K562 (cell line): ENCODE measurements around the gene PRND. TPM values are rescaled to one million over a fixed set of nuclear protein-coding genes. Genes with fewer than 3 reads are reported as not detected.

Source experiments
- ATAC-seq: fragments of 200-7000 bp; cut with Tn5 transposase; 3 replicates; pipeline ENCODE4 v1.9.1; 2020; ENCODE audit warnings: moderate library complexity
- BruUV-seq: library from RNA; stranded (reverse); fragments of 400-500 nt; replicated peaks from 2 replicates; lab custom pipeline; 2021; lab: Mats Ljungman, UMichigan
- CTCF ChIA-PET: fragments of 300-600 bp; formaldehyde crosslinking; extraction: SDS; loops from one replicate; lab custom pipeline; 2021; ENCODE audit warnings: low intra/inter-chr PET ratio; lab: Yijun Ruan, JAX
- POLR2A ChIA-PET: fragments of 300-600, 350-650 bp; sonication (Branson Sonifier 250); formaldehyde crosslinking; extraction: SDS; loops from one replicate; lab custom pipeline; 2021; ENCODE audit warnings: antibody characterized with exemption, inconsistent platforms; lab: Yijun Ruan, JAX
- DNase-seq, 4 experiments: peaks; one replicate each; pipeline versions ENCODE4 v3.0.0 to v3.0.0-alpha.2; 2011 to 2018; ENCODE audit warnings: low spot score in 3 of 4, mixed read lengths in 3 of 4; ENCODE audit errors: extremely low read depth in 1 of 4
- FAIRE-seq: peaks from 2 replicates; lab custom pipeline; 2011; peaks lifted over from hg19 to GRCh38; lab: Jason Lieb, UNC
- H2AFZ ChIP-seq: 2 replicates; pipeline ENCODE4 v1.6.0; 2011; ENCODE audit warnings: low read depth, low read length, control low read depth, inconsistent platforms
- H3K27ac ChIP-seq: fragments of 200-600 bp; 3 replicates; pipeline ENCODE4 v1.8.0; 2011; ENCODE audit warnings: low read depth, mild to moderate bottlenecking, control low read depth, inconsistent platforms, low read length, moderate library complexity, mixed read lengths; ENCODE audit errors: extremely low read depth
- H3K27me3 ChIP-seq, 2 experiments: fragments of 300-600 bp in 1 of 2; 2 replicates in 1 of 2; 3 replicates in 1 of 2; pipeline versions ENCODE4 v1.6.0 to v1.8.0; 2011; ENCODE audit warnings: inconsistent platforms in 2 of 2, low read length in 2 of 2, mild to moderate bottlenecking in 1 of 2, mixed read lengths in 1 of 2, moderate library complexity in 1 of 2; ENCODE audit not compliant: control insufficient read depth in 2 of 2, insufficient read depth in 2 of 2
- H3K36me3 ChIP-seq: fragments of 300-600 bp; 3 replicates; pipeline ENCODE4 v1.8.0; 2011; ENCODE audit warnings: mild to moderate bottlenecking, low read length, inconsistent platforms; ENCODE audit not compliant: control insufficient read depth, insufficient read depth
- H3K4me1 ChIP-seq, 2 experiments: fragments of 200-600 bp in 1 of 2; replicated peaks in 1 of 2; 2 replicates in 1 of 2; 3 replicates in 1 of 2; pipeline versions ENCODE4 v1.5.1 to v1.8.0; 2011; ENCODE audit warnings: inconsistent platforms in 2 of 2, low read length in 2 of 2, mild to moderate bottlenecking in 1 of 2, mixed read lengths in 1 of 2, moderate library complexity in 1 of 2; ENCODE audit not compliant: control insufficient read depth in 2 of 2, insufficient read depth in 2 of 2
- H3K4me2 ChIP-seq: 2 replicates; pipeline ENCODE4 v1.6.1; 2011; ENCODE audit warnings: low read length, control low read depth, inconsistent platforms, mixed read lengths; ENCODE audit not compliant: insufficient read depth
- H3K4me3 ChIP-seq: fragments of 200-600 bp; sonication (generic), shearing (Covaris generic); 2 replicates; pipeline ENCODE4 v1.5.1; 2016; ENCODE audit warnings: control low read depth, inconsistent platforms
- H3K79me2 ChIP-seq: fragments of 200-600 bp; 3 replicates; pipeline ENCODE4 v1.8.0; 2011; ENCODE audit warnings: low read length, inconsistent platforms; ENCODE audit not compliant: control insufficient read depth, insufficient read depth
- H3K9ac ChIP-seq, 2 experiments: 2 replicates each; pipeline versions ENCODE4 v1.6.0 to v1.6.1; 2011; ENCODE audit warnings: low read depth in 2 of 2, low read length in 2 of 2, control low read depth in 1 of 2, inconsistent platforms in 1 of 2, mild to moderate bottlenecking in 1 of 2, mixed read lengths in 1 of 2; ENCODE audit not compliant: insufficient read depth in 1 of 2
- H3K9me1 ChIP-seq: one replicate; pipeline ENCODE4 v1.6.0; 2011; ENCODE audit warnings: inconsistent platforms, mild to moderate bottlenecking, low read length, moderate library complexity; ENCODE audit not compliant: control insufficient read depth, insufficient read depth
- H3K9me3 ChIP-seq: replicated peaks from 2 replicates; pipeline ENCODE4 v1.5.1; 2011; ENCODE audit warnings: low read depth, low read length, inconsistent platforms; ENCODE audit not compliant: control insufficient read depth, insufficient read depth
- H4K20me1 ChIP-seq: replicated peaks from 2 replicates; pipeline ENCODE4 v1.6.1; 2011; ENCODE audit warnings: low read length, inconsistent platforms, mixed read lengths; ENCODE audit not compliant: control insufficient read depth, insufficient read depth
- MAFG ChIP-seq: fragments of 450-650 bp; conservative IDR thresholded peaks from 2 replicates; pipeline ENCODE4 v1.6.1; 2016; ENCODE audit warnings: missing genetic modification characterization, missing compliant biosample characterization
- TCF15 ChIP-seq: fragments of 250-450 bp; sonication (Bioruptor Pico); IDR thresholded peaks from 2 replicates; pipeline ENCODE4 v1.8.0; 2022; ENCODE audit warnings: moderate library complexity, mild to moderate bottlenecking, inconsistent platforms
- TFE3 ChIP-seq: fragments of 450-650 bp; formaldehyde crosslinking; IDR thresholded peaks from 2 replicates; pipeline ENCODE4 v1.4.0; 2020; ENCODE audit warnings: mild to moderate bottlenecking, mixed read lengths
- ZBTB9 ChIP-seq: fragments of 450-650 bp; formaldehyde crosslinking; IDR thresholded peaks from 2 replicates; pipeline ENCODE4 v1.4.0; 2020; ENCODE audit warnings: mild to moderate bottlenecking, moderate library complexity
- ZSCAN29 ChIP-seq: fragments of 450-650 bp; IDR thresholded peaks from 2 replicates; pipeline ENCODE4 v1.6.1; 2017
- WGBS: fragments of 100-300 bp; shearing (Covaris generic); methylation state at CpG from one replicate; pipeline ENCODE4 v1.1.6; 2016; ENCODE audit warnings: low coverage, mixed read lengths; ENCODE audit not compliant: insufficient coverage; ENCODE audit errors: missing lambda C conversion rate; 5-methylcytosine and 5-hydroxymethylcytosine counted together
- in situ Hi-C: fragments of 300-500 bp; cut with MboI; formaldehyde crosslinking; loops from 4 replicates; pipeline ENCODE4 v1.15.0; 2018; ENCODE audit warnings: inconsistent platforms, mixed read lengths
- intact Hi-C: fragments of 100-400 bp; cut with micrococcal nuclease; formaldehyde crosslinking; loops from 2 replicates; pipeline ENCODE4 v1.14.2; 2022
- polyA plus RNA-seq, 8 experiments: library from polyadenylated mRNA; depleted of rRNA in 4 of 8; stranded (reverse) in 5 of 8; unstranded in 3 of 8; fragments of >200 nt; fragmentation: Nextera tagmentation in 2 of 8; fragmentation: Illumina TruSeq in 1 of 8; extraction: Ambion mirVana in 2 of 8; extraction: Trizol in 1 of 8; gene quantifications; 2 replicates each; pipeline versions ENCODE4 v1.2.1 to v1.2.3, GENCODE V29; 2011 to 2014; ENCODE audit warnings: inconsistent platforms in 1 of 8, missing spikeins in 1 of 8
- total RNA-seq, 7 experiments: library from RNA; depleted of rRNA in 6 of 7; stranded (reverse); fragments of >200 nt in 6 of 7; fragmentation: Illumina TruSeq in 2 of 7; extraction: Trizol in 2 of 7; gene quantifications; 2 replicates each; pipeline versions ENCODE4 v1.2.1 to v1.2.3, GENCODE V29; 2011 to 2021; ENCODE audit warnings: low replicate concordance in 1 of 7

Gene PRND
- total and polyA plus RNA-seq, 9 of the 15 experiments (the other 6 are each of a cell fraction or from before 2014, with no cell fraction given), result not detected

- Histone ChIP-seq H3K4me3 (no peak overlapping the region), H3K27me3 (peaks cover 0 to 10% of the 10 kb centered on the region in 2 experiments; a peak in 2 of 5 replicates), H3K9ac (no peak overlapping the region), H3K4me1 (peaks cover 6 to 9% of the 10 kb centered on the region in 2 experiments; a peak in 4 of 5 replicates)
- POLR2A ChIA-PET, result interaction anchor here (0.6 to 0.7 kb wide), 2 partner anchors 51 to 64 kb away, joined by 3 read pairs; no protein-coding TSS in a partner anchor
- ATAC-seq (no peak), FAIRE-seq (no peak)
- intact Hi-C loops, result no loop called here
- no peak for TF ChIP-seq MAFG
- TF ChIP-seq TCF15, result no peak
- no peak for TF ChIP-seq ZSCAN29
- TF ChIP-seq ZBTB9 (CRISPR knock-in tag), result no peak
- no peak for TF ChIP-seq TFE3 (CRISPR knock-in tag)
- TF ChIP-seq, all 486 proteins: peak for 0
- Histone ChIP-seq H3K36me3 (no peaks in the 10 kb centered on the region), H3K4me2 (no peak overlapping the region), H3K9me3 (no peaks in the 10 kb centered on the region), H3K9me1 (no peaks in the 10 kb centered on the region), H3K27ac (no peak overlapping the region), H2AFZ (no peak overlapping the region), H4K20me1 (no peaks in the 10 kb centered on the region), H3K79me2 (no peaks in the 10 kb centered on the region)
- in situ Hi-C loops, result no loop called here
- BruUV-seq, result no TSS peak
- no peak for DNase-seq
- WGBS, result 3% methylated on average over 3 of the region's 3 CpGs
- CTCF ChIA-PET, result interaction anchor here (0.5 kb wide), 1 partner anchor 12 kb away, joined by 4 read pairs; no protein-coding TSS in a partner anchor
Measured at GRCh38 chr20:4763723-4764510, 42.2 kb downstream of the PRND start.
